NB4 (cell line): Measurements from ENCODE around the gene EIF1AD.

Experiments
- POLR2A ChIP-seq: IDR thresholded peaks from 2 replicates; pipeline ENCODE4 v1.6.1; 2011; ENCODE audit warnings: mild to moderate bottlenecking; ENCODE audit not compliant: insufficient read length; ENCODE audit errors: extremely low read depth
- TF ChIP-seq, protein P1 (sequence below): IDR thresholded peaks from one replicate; pipeline ENCODE4 v1.5.1; 2012; ENCODE audit warnings: low read depth, low read length

- TF ChIP-seq, protein P1, sequence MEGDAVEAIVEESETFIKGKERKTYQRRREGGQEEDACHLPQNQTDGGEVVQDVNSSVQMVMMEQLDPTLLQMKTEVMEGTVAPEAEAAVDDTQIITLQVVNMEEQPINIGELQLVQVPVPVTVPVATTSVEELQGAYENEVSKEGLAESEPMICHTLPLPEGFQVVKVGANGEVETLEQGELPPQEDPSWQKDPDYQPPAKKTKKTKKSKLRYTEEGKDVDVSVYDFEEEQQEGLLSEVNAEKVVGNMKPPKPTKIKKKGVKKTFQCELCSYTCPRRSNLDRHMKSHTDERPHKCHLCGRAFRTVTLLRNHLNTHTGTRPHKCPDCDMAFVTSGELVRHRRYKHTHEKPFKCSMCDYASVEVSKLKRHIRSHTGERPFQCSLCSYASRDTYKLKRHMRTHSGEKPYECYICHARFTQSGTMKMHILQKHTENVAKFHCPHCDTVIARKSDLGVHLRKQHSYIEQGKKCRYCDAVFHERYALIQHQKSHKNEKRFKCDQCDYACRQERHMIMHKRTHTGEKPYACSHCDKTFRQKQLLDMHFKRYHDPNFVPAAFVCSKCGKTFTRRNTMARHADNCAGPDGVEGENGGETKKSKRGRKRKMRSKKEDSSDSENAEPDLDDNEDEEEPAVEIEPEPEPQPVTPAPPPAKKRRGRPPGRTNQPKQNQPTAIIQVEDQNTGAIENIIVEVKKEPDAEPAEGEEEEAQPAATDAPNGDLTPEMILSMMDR: peak; percentile 95
- no peak for TF ChIP-seq POLR2A
Measured at GRCh38 chr11:65988791-65989592, 13.0 kb downstream of the EIF1AD start.
